HG02973 (cell line): ENCODE data around the gene C1QTNF9B.

Source experiments
- ATAC-seq: cut with Tn5 transposase; IDR thresholded peaks from one replicate; pipeline ENCODE4 v1.9.1; 2021; ENCODE audit warnings: moderate library complexity; ENCODE audit not compliant: unreplicated experiment

The C1QTNF9B gene

GRCh38 chr13:23859904-23860303, 37.4 kb downstream of the C1QTNF9B start:
- ATAC-seq: no peak

GRCh38 chr13:23859455-23859854, 37.8 kb downstream of the C1QTNF9B start:
- ATAC-seq: no peak

- ATAC-seq: no peak
Measured at GRCh38 chr13:23858546-23858945, 38.8 kb downstream of the C1QTNF9B start.

GRCh38 chr13:23856008-23856750, 41.1 kb downstream of the C1QTNF9B start:
- no peak for ATAC-seq

GRCh38 chr13:23855360-23855759, 41.9 kb downstream of the C1QTNF9B start:
- ATAC-seq: no peak

GRCh38 chr13:23852351-23852750, 45.0 kb downstream of the C1QTNF9B start:
- no peak for ATAC-seq

- ATAC-seq: no peak
Measured at GRCh38 chr13:23851106-23851505, 46.2 kb downstream of the C1QTNF9B start.

- no peak for ATAC-seq
Measured at GRCh38 chr13:23850134-23850533, 47.2 kb downstream of the C1QTNF9B start.

GRCh38 chr13:23849670-23850069, 47.6 kb downstream of the C1QTNF9B start:
- no peak for ATAC-seq

- no peak for ATAC-seq
Measured at GRCh38 chr13:23848646-23849141, 48.6 kb downstream of the C1QTNF9B start.

- no peak for ATAC-seq
Measured at GRCh38 chr13:23848019-23848418, 49.3 kb downstream of the C1QTNF9B start.

- no peak for ATAC-seq
Measured at GRCh38 chr13:23847497-23847896, 49.8 kb downstream of the C1QTNF9B start.

GRCh38 chr13:23845105-23845725, 52.1 kb downstream of the C1QTNF9B start:
- ATAC-seq: no peak

GRCh38 chr13:23844132-23844531, 53.2 kb downstream of the C1QTNF9B start:
- no peak for ATAC-seq

GRCh38 chr13:23843436-23843835, 53.9 kb downstream of the C1QTNF9B start:
- no peak for ATAC-seq

- ATAC-seq: no peak
Measured at GRCh38 chr13:23842406-23842805, 54.9 kb downstream of the C1QTNF9B start.
